ENCODE data around the gene DGKG.

DNA sequence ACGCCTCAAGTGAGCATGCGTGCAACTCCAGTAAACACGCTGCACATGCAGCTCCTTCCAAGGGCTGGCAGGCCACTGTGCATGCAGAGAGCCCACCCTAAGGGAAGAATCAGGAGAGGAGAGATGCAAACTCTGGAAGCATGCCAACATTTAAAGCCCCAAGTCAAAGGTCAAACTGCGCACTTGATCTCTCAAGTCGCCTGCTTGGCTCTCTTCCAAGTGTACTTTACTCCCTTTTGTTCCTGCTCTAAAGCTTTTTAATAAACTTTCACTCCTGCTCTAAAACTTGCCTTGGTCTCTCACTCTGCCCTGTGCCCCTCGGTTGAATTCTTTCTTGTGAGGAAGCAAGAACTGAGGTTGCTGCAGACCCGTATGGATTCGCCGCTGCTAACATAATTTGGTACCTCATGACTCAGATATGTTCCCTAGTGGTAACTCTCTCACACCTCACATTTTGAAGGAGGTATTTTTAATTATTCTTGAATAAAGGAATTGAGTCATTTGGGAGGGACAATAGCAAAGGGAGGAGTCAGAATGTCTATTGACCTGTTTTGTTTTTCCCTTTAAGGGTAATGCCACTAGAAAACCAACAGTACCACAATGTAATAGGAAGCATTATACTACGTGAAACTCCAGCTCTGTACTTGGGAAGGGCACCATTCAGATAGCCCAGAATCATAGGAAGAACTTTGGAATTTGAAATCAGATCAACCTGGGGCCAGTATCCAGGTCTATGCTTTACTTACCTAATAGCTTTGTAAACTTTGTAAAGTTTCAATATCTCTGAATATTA, 19.6 kb upstream of the DGKG start:
- TF ChIP-seq, protein P1, sequence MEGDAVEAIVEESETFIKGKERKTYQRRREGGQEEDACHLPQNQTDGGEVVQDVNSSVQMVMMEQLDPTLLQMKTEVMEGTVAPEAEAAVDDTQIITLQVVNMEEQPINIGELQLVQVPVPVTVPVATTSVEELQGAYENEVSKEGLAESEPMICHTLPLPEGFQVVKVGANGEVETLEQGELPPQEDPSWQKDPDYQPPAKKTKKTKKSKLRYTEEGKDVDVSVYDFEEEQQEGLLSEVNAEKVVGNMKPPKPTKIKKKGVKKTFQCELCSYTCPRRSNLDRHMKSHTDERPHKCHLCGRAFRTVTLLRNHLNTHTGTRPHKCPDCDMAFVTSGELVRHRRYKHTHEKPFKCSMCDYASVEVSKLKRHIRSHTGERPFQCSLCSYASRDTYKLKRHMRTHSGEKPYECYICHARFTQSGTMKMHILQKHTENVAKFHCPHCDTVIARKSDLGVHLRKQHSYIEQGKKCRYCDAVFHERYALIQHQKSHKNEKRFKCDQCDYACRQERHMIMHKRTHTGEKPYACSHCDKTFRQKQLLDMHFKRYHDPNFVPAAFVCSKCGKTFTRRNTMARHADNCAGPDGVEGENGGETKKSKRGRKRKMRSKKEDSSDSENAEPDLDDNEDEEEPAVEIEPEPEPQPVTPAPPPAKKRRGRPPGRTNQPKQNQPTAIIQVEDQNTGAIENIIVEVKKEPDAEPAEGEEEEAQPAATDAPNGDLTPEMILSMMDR (IDR thresholded peaks at IDR 0.05), result no peak
- no peak for TF ChIP-seq POLR2A (IDR thresholded peaks at IDR 0.05)

All from tibial nerve (tissue), 3 donors.